Measurements from ENCODE around the gene SKIL. TPM values are rescaled to one million over a fixed set of nuclear protein-coding genes. Genes with fewer than 3 reads are reported as not detected.
"Not testable (repeated sequence)": the region's sequence is repeated elsewhere in the genome, so short reads cannot be mapped to it uniquely, and the experiment has no call there.

SKIL gene
- total RNA-seq, 6 experiments from 2014 or later: 14.1 to 29.1 (median 21.3) TPM

DNA sequence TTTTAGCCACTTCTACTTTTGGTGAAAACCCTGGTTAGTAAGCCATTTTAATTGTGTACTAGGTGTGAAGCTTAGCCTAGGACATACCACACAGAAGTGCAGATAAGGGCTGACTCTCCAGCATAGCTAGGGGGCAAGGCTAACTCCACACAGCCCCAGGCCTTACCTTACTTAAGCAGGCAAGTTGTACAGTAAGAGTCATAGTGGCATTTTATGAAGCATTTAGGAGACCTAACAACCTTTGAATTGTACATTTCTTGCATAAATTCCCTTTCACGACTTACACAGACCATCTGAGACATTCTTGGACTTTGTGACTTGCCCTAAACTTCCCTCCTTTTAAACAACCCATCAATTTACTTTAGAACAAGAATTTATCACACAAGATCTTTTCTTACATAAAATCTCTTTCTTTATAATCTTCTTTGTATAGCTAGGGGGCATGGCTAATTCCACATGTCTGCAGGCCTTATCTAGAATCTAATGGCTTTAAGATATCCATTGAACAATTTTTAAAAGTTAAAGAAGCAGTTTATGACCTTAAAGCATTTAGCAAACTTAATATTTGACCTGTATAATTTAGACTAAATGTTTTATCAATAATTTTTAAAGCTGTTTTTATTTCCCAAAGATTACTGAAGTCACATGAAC lies 18.7 kb upstream of the SKIL start:
- Histone ChIP-seq H3K4me3 (no peak overlapping the region), H3K27ac (no peak overlapping the region), H3K4me1 (peaks cover 0 to 4% (median 0%) of the 10 kb centered on the region in 4 donors), H3K36me3 (no peaks in the 10 kb centered on the region), H3K9me3 (no peaks in the 10 kb centered on the region), H3K27me3 (no peaks in the 10 kb centered on the region)
- no peak for ATAC-seq
- TF ChIP-seq, protein P1, sequence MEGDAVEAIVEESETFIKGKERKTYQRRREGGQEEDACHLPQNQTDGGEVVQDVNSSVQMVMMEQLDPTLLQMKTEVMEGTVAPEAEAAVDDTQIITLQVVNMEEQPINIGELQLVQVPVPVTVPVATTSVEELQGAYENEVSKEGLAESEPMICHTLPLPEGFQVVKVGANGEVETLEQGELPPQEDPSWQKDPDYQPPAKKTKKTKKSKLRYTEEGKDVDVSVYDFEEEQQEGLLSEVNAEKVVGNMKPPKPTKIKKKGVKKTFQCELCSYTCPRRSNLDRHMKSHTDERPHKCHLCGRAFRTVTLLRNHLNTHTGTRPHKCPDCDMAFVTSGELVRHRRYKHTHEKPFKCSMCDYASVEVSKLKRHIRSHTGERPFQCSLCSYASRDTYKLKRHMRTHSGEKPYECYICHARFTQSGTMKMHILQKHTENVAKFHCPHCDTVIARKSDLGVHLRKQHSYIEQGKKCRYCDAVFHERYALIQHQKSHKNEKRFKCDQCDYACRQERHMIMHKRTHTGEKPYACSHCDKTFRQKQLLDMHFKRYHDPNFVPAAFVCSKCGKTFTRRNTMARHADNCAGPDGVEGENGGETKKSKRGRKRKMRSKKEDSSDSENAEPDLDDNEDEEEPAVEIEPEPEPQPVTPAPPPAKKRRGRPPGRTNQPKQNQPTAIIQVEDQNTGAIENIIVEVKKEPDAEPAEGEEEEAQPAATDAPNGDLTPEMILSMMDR (IDR thresholded peaks at IDR 0.05): no peak
- TF ChIP-seq POLR2A (IDR thresholded peaks at IDR 0.05): no peak
- WGBS (ENCODE audit: insufficient coverage, low coverage, low lambda C conversion rate, missing lambda C conversion rate): 22% methylated on average over 1 of the region's 1 CpG
- DNase-seq: no peak
- intact Hi-C loops (cut with DNase I): no loop called here

DNA sequence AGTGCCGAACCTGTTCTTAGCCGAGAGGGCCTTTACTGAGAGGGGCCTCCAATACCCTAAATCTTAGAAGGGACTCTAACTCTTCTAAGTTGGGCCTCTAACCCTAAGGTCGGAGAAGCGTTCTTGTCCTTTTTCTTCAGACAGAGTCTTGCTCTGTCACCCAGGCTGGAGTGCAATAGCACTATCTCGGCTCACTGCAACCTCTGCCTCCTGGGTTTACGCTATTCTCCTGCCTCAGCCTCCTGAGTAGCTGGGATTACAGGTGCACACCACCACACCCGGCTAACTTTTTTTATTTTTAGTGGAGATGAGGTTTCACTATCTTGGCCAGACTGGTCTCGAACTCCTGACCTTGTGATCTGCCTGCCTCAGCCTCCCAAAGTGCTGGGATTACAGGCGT lies 15.2 kb upstream of the SKIL start:
- H3K4me3 ChIP-seq; ATAC-seq; H3K27me3 ChIP-seq; H3K36me3 ChIP-seq; DNase-seq; H3K27ac ChIP-seq; H3K4me1 ChIP-seq; intact Hi-C loops (cut with DNase I); H3K9me3 ChIP-seq: not testable (repeated sequence)
- WGBS (ENCODE audit: insufficient coverage, low coverage, low lambda C conversion rate, missing lambda C conversion rate): 95% methylated on average over 9 of the region's 9 CpGs

- ATAC-seq; H3K9me3 ChIP-seq; DNase-seq; H3K4me1 ChIP-seq; H3K36me3 ChIP-seq; intact Hi-C loops (cut with DNase I); H3K27me3 ChIP-seq; H3K4me3 ChIP-seq; H3K27ac ChIP-seq: not testable (repeated sequence)
- 62% methylated on average over 6 of the region's 6 CpGs for WGBS (ENCODE audit: insufficient coverage, low coverage, low lambda C conversion rate, missing lambda C conversion rate)
Measured at GRCh38 chr3:170343859-170344258, 13.7 kb upstream of the SKIL start.

- no peak for TF ChIP-seq POLR2A (IDR thresholded peaks at IDR 0.05)
- TF ChIP-seq, protein P1 (IDR thresholded peaks at IDR 0.05): no peak
- no peaks in the 10 kb centered on the region for H3K27me3 ChIP-seq
- no peaks in the 10 kb centered on the region for H3K36me3 ChIP-seq
- intact Hi-C loops (cut with DNase I): no loop called here
- H3K9me3 ChIP-seq: no peaks in the 10 kb centered on the region
- H3K4me1 ChIP-seq: peaks cover 0 to 17% (median 8%) of the 10 kb centered on the region in 4 donors
- 88% methylated on average over 4 of the region's 4 CpGs for WGBS (ENCODE audit: insufficient coverage, low coverage, low lambda C conversion rate, missing lambda C conversion rate)
- ATAC-seq: no peak
- no peak overlapping the region for H3K27ac ChIP-seq
- H3K4me3 ChIP-seq: no peak overlapping the region
- no peak for DNase-seq
Measured at GRCh38 chr3:170344971-170345370, 12.5 kb upstream of the SKIL start.

DNA sequence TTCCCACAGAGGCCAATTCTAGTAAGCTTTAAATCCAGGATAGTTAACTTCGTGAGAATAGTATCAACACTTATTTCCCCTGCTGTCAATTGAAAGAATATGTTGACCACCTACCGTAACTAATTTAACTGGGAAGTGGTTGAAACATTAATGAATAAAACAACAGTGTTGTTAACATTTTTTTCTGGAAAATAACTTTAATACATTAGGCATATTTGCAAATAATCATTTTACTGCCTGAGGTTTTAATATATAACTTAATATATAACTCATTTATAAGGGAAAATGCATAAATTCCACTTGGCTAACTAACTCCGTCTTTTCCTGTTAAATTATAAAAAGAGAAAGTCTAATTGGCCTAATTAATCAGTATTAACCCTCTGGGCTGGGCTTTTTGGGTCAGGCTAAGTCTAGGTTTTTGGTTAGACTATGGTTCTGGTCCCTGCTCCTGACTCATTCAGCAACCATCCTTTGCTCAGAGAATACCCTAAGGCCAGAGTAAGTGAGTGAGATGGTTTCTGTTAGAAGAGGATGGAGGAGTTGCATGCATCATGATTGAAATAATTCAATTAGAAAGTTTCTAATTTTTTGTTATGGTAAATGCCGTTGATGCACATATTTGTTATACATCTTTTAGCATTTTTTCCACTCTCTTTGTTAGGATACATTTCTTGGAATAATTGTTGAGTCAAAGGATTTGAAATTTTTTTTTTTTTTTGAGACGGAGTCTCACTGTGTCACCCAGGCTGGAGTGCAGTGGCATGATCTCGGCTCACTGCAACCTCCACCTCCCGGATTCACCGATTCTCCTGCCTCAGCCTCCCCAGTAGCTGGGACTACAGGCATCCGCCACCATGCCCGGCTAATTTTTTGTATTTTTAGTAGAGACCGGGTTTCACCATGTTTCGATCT lies 10.8 kb upstream of the SKIL start:
- no peak for TF ChIP-seq POLR2A (IDR thresholded peaks at IDR 0.05)
- TF ChIP-seq, protein P1 (IDR thresholded peaks at IDR 0.05): no peak
- Histone ChIP-seq H3K27ac (no peak overlapping the region), H3K4me1 (peaks cover 0 to 32% (median 10%) of the 10 kb centered on the region in 4 donors), H3K27me3 (no peaks in the 10 kb centered on the region), H3K4me3 (no peak overlapping the region), H3K36me3 (no peaks in the 10 kb centered on the region), H3K9me3 (no peaks in the 10 kb centered on the region)
- intact Hi-C loops (cut with DNase I): no loop called here
- 96% methylated on average over 10 of the region's 12 CpGs for WGBS (ENCODE audit: insufficient coverage, low coverage, low lambda C conversion rate, missing lambda C conversion rate)
- no peak for ATAC-seq
- no peak for DNase-seq
